ENCODE results near the gene TPPP3. TPM values are rescaled to one million over a fixed set of nuclear protein-coding genes. Genes with fewer than 3 reads are reported as not detected.

TPPP3 gene
- total RNA-seq, 1 donor from 2014 or later, result 123 TPM

- peaks cover 12% of the 10 kb centered on the region for H3K36me3 ChIP-seq
- TF ChIP-seq CTCF (IDR thresholded peaks at IDR 0.05), result no peak
- intact Hi-C loops (cut with DNase I), result no loop called here
- H3K27me3 ChIP-seq (ENCODE audit: low read depth), result peaks cover 27% of the 10 kb centered on the region
- no peak for ATAC-seq
- no peak overlapping the region for H3K27ac ChIP-seq
- peaks cover 25% of the 10 kb centered on the region for H3K4me1 ChIP-seq
- H3K9me3 ChIP-seq, result no peaks in the 10 kb centered on the region
- H3K4me3 ChIP-seq, result no peak overlapping the region
- DNase-seq, result no peak
Observed at GRCh38 chr16:67432506-67432890, 39.2 kb upstream of the TPPP3 start.

GRCh38 chr16:67431775-67432505 is 38.6 kb upstream of the TPPP3 start:
- peak overlapping the region; percentile 41 for H3K27ac ChIP-seq
- intact Hi-C loops (cut with DNase I), result no loop called here
- peak overlapping the region; percentile 56 for H3K4me3 ChIP-seq
- DNase-seq (no peak), ATAC-seq (no peak)
- no peak for TF ChIP-seq CTCF (IDR thresholded peaks at IDR 0.05)
- H3K9me3 ChIP-seq, result no peaks in the 10 kb centered on the region
- H3K27me3 ChIP-seq (ENCODE audit: low read depth), result peaks cover 28% of the 10 kb centered on the region
- H3K4me1 ChIP-seq, result peaks cover 25% of the 10 kb centered on the region
- H3K36me3 ChIP-seq, result peaks cover 6% of the 10 kb centered on the region

- no peaks in the 10 kb centered on the region for H3K36me3 ChIP-seq
- H3K27ac ChIP-seq, result peak within 1 kb of the TSS; percentile 41
- ATAC-seq, result peak; percentile 69 to 76
- peaks cover 28% of the 10 kb centered on the region for H3K27me3 ChIP-seq (ENCODE audit: low read depth)
- peak within 1 kb of the TSS; percentile 56 for H3K4me3 ChIP-seq
- no peak for TF ChIP-seq CTCF (IDR thresholded peaks at IDR 0.05)
- intact Hi-C loops (cut with DNase I), result no loop called here
- peak; percentile 68 for DNase-seq
- no peaks in the 10 kb centered on the region for H3K9me3 ChIP-seq
- H3K4me1 ChIP-seq, result peaks cover 25% of the 10 kb centered on the region
Observed at GRCh38 chr16:67430977-67431774, 37.9 kb upstream of the TPPP3 start, which contains the start of gene HSD11B2. TSS of gene HSD11B2 (plus strand) at chr16:67431121. CDS start at chr16:67431249, 128 bp downstream.

GRCh38 chr16:67430504-67430976 is 37.2 kb upstream of the TPPP3 start:
- H3K36me3 ChIP-seq, result no peaks in the 10 kb centered on the region
- intact Hi-C loops (cut with DNase I), result no loop called here
- H3K27me3 ChIP-seq (ENCODE audit: low read depth), result peaks cover 34% of the 10 kb centered on the region
- peak overlapping the region; percentile 56 for H3K4me3 ChIP-seq
- peak; percentile 64 for DNase-seq
- peak; percentile 47 to 57 for ATAC-seq
- peak overlapping the region; percentile 41 for H3K27ac ChIP-seq
- peaks cover 25% of the 10 kb centered on the region for H3K4me1 ChIP-seq
- no peak for TF ChIP-seq CTCF (IDR thresholded peaks at IDR 0.05)
- H3K9me3 ChIP-seq, result no peaks in the 10 kb centered on the region

- H3K9me3 ChIP-seq, result no peaks in the 10 kb centered on the region
- H3K4me3 ChIP-seq, result peak overlapping the region; percentile 56
- H3K36me3 ChIP-seq, result no peaks in the 10 kb centered on the region
- ATAC-seq, result no peak
- H3K4me1 ChIP-seq, result peaks cover 25% of the 10 kb centered on the region
- no peak overlapping the region for H3K27ac ChIP-seq
- no peak for DNase-seq
- H3K27me3 ChIP-seq (ENCODE audit: low read depth), result peaks cover 40% of the 10 kb centered on the region
- no peak for TF ChIP-seq CTCF (IDR thresholded peaks at IDR 0.05)
- intact Hi-C loops (cut with DNase I), result no loop called here
Observed at GRCh38 chr16:67429799-67430503, 36.7 kb upstream of the TPPP3 start.

All from lower lobe of right lung (tissue), 2 donors.